Fibroblast of lung (primary cell): Measurements from ENCODE around the gene PEX12.

Experiments used
- CTCF ChIP-seq, 2 donors: IDR thresholded peaks in 1 of 2; conservative IDR thresholded peaks in 1 of 2; 1 replicate in 1 of 2; 2 replicates in 1 of 2; pipeline ENCODE4 v1.5.1; 2011 to 2012; ENCODE audit warnings: low read length in 2 of 2, control low read depth in 1 of 2, inconsistent platforms in 1 of 2, low read depth in 1 of 2, mild to moderate bottlenecking in 1 of 2
- EZH2 ChIP-seq: IDR thresholded peaks from 2 replicates; pipeline ENCODE4 v1.5.1; 2012; ENCODE audit warnings: low read length, control low read depth, mild to moderate bottlenecking; ENCODE audit errors: missing control alignments

DNA sequence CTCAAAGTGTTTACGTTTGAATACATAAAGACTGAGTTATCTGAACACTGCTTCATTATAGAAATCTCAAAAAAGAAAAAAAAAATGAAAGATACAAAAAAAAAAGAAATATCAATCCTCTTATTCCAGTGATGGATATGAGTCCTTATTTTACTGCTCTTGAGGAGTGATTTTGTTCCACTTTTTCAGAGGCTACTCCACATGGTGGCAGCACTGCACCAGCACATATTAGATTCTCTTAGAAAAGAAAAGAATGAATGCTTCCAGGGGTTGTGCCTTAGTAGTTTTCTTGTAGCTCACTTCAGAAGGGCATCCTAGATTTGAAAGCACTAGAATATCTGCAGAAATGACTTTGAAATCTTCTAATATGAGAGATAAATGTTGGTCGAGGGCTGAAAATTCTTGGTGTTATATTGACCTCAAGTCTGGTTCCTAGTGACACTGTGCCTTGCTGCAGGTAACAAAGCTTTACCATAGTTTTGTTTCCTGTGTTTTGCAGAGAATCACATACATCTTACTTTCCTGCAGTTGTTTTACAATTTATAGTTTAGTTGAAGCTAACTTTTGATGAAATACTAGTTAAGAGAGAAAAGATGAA lies 34.7 kb upstream of the PEX12 start:
- TF ChIP-seq CTCF (conservative IDR thresholded peaks at IDR 0.05 in 1 of 2, IDR thresholded peaks at IDR 0.05 in 1 of 2; ENCODE audit: low read depth in 1 of 2, low read length in 2 of 2) (peak; percentile 72 to 80), EZH2 (no peak)
